WTC11 (cell line): ENCODE data around the gene SLC2A5. TPM values are rescaled to one million over a fixed set of nuclear protein-coding genes. Genes with fewer than 3 reads are reported as not detected.

Experiments used
- ATAC-seq: fragments of 200-7000 bp; cut with Tn5 transposase; 2 replicates; pipeline ENCODE4 v1.10.0; 2021; ENCODE audit warnings: mild to moderate bottlenecking, moderate library complexity
- CTCF ChIA-PET: fragments of 300-600 bp; sonication (Branson Sonifier 250); formaldehyde crosslinking; loops from one replicate; lab custom pipeline; 2021; ENCODE audit warnings: antibody characterized with exemption; lab: Charles Lee
- POLR2A ChIA-PET: fragments of 350-600 bp; sonication (Branson Sonifier 250); formaldehyde crosslinking; loops from one replicate; lab custom pipeline; 2021; ENCODE audit warnings: antibody characterized with exemption; lab: Charles Lee
- DNase-seq: peaks from one replicate; pipeline ENCODE4 v3.0.0; 2021; ENCODE audit warnings: low spot score
- H3K27ac Mint-ChIP-seq: 2 replicates; pipeline ENCODE4 v1.8.0; 2021; ENCODE audit warnings: mixed read lengths
- H3K27me3 Mint-ChIP-seq: 2 replicates; pipeline ENCODE4 v1.8.0; 2021; ENCODE audit warnings: low read depth, mild to moderate bottlenecking, moderate library complexity, mixed read lengths
- H3K36me3 Mint-ChIP-seq: 2 replicates; pipeline ENCODE4 v1.8.0; 2021; ENCODE audit warnings: mixed read lengths
- H3K4me1 Mint-ChIP-seq: 2 replicates; pipeline ENCODE4 v1.8.0; 2022; ENCODE audit warnings: mixed read lengths
- H3K4me3 Mint-ChIP-seq: 2 replicates; pipeline ENCODE4 v1.8.0; 2021; ENCODE audit warnings: mild to moderate bottlenecking, moderate library complexity, mixed read lengths
- H3K9me3 Mint-ChIP-seq: 2 replicates; pipeline ENCODE4 v1.8.0; 2021; ENCODE audit warnings: mixed read lengths
- ARID4B ChIP-seq: sonication (generic); formaldehyde crosslinking; IDR thresholded peaks from 2 replicates; pipeline ENCODE4 v1.8.0; 2023; ENCODE audit warnings: missing genetic modification reagents, mild to moderate bottlenecking, borderline replicate concordance
- ATF2 ChIP-seq: sonication (generic); formaldehyde crosslinking; IDR thresholded peaks from 2 replicates; pipeline ENCODE4 v1.8.1; 2022; ENCODE audit warnings: low read depth, missing genetic modification reagents, borderline replicate concordance
- ATF3 ChIP-seq: sonication (generic); formaldehyde crosslinking; conservative IDR thresholded peaks from 2 replicates; pipeline ENCODE4 v1.8.1; 2022; ENCODE audit warnings: mild to moderate bottlenecking, missing genetic modification reagents
- CREB1 ChIP-seq: sonication (generic); formaldehyde crosslinking; IDR thresholded peaks from 2 replicates; pipeline ENCODE4 v1.8.0; 2023; ENCODE audit warnings: mild to moderate bottlenecking, missing genetic modification reagents
- CREM ChIP-seq: sonication (generic); formaldehyde crosslinking; IDR thresholded peaks from 2 replicates; pipeline ENCODE4 v1.8.1; 2022; ENCODE audit warnings: mild to moderate bottlenecking, missing genetic modification reagents, moderate library complexity
- CTCF ChIP-seq: fragments of 200-600 bp; IDR thresholded peaks from 2 replicates; pipeline ENCODE4 v1.8.0; 2022; ENCODE audit warnings: antibody characterized with exemption
- FOXJ3 ChIP-seq: sonication (generic); formaldehyde crosslinking; IDR thresholded peaks from 2 replicates; pipeline ENCODE4 v1.9.0; 2021; ENCODE audit warnings: missing genetic modification reagents, mild to moderate bottlenecking, borderline replicate concordance
- GABPB1 ChIP-seq: sonication (generic); formaldehyde crosslinking; IDR thresholded peaks from 2 replicates; pipeline ENCODE4 v1.8.1; 2023; ENCODE audit warnings: mild to moderate bottlenecking, missing genetic modification reagents
- HMGXB4 ChIP-seq: sonication (generic); formaldehyde crosslinking; IDR thresholded peaks from 2 replicates; pipeline ENCODE4 v1.8.1; 2023; ENCODE audit warnings: mild to moderate bottlenecking, moderate library complexity, missing genetic modification reagents
- PREB ChIP-seq: sonication (generic); formaldehyde crosslinking; IDR thresholded peaks from 2 replicates; pipeline ENCODE4 v1.8.1; 2022; ENCODE audit warnings: mild to moderate bottlenecking, missing genetic modification reagents, moderate library complexity, borderline replicate concordance
- RELA ChIP-seq: sonication (generic); formaldehyde crosslinking; IDR thresholded peaks from 2 replicates; pipeline ENCODE4 v1.8.1; 2022; ENCODE audit warnings: missing genetic modification reagents, mild to moderate bottlenecking, borderline replicate concordance
- STAT6 ChIP-seq: sonication (generic); formaldehyde crosslinking; conservative IDR thresholded peaks from 2 replicates; pipeline ENCODE4 v1.8.1; 2023; ENCODE audit warnings: mild to moderate bottlenecking, low read depth, missing genetic modification reagents, moderate library complexity
- ZNF138 ChIP-seq: sonication (generic); formaldehyde crosslinking; conservative IDR thresholded peaks from 2 replicates; pipeline ENCODE4 v1.8.1; 2022; ENCODE audit warnings: mild to moderate bottlenecking, moderate library complexity, missing genetic modification reagents
- ZNF396 ChIP-seq: fragments of 250-450 bp; sonication (Bioruptor Pico); IDR thresholded peaks from 2 replicates; pipeline ENCODE4 v1.8.0; 2021; ENCODE audit warnings: mild to moderate bottlenecking, moderate library complexity, borderline replicate concordance
- total RNA-seq: library from RNA; stranded (reverse); gene quantifications from 3 replicates; pipeline ENCODE4 v1.2.3, GENCODE V29; 2021
- TF ChIP-seq, protein P1 (sequence below): sonication (generic); formaldehyde crosslinking; IDR thresholded peaks from 2 replicates; pipeline ENCODE4 v1.8.1; 2023; ENCODE audit warnings: mild to moderate bottlenecking, missing genetic modification reagents, moderate library complexity

Gene SLC2A5
- total RNA-seq, 1 experiment from 2014 or later, result 0.04 TPM

DNA sequence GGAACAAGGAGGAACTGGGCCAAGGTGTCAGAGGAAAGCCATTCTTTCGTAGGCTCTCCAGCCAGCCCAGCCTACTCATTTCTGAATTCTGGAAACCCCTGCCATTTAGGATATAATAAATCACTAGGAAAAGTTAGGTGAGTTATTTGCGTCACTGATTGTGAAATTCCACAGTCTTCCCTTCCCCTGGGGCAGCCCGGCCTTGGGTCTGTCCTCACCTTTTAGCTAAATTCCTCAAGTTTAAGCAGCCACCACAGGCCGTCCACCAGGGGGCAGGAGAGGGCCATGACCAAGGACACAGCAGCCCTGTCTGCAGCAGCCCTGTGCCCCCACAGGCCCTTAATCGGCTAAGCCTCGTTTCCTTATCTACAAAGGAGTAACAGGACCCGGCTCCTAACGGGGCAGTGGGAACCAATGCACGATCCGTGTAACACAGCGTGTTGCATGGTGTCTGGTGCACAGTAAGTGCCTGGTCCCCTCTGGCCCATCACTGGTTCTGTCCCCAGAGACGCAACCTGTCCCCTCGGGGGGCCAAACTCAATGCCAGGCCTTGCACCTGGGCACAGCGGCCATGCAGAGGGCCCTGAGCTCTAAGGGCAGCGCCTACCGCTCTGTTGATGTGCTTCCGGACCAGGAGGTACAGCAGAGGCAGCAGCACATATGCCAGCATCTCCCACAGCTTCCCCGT is 41.4 kb upstream of the SLC2A5 start:
- CTCF ChIA-PET, result interaction anchor here (0.5 to 2.6 kb wide), 54 partner anchors 9 to 1787 kb away, joined by 3 to 31 read pairs (median 4); partner anchors contain the start of genes GPR157 and H6PD
- Mint-ChIP-seq H3K27me3 (no peaks in the 10 kb centered on the region), H3K4me3 (no peak overlapping the region)
- peak; percentile 98 for DNase-seq
- TF ChIP-seq CTCF (peak; percentile 94), PREB (CRISPR knock-in tag) (no peak), ZNF138 (CRISPR knock-in tag) (0 out of 2 replicates have a peak, but pooled peaks have one; percentile 28), HMGXB4 (peak; percentile 45; the same call in 1 of the 2 replicates)
- TF ChIP-seq, all 79 proteins: peak for 3
- Mint-ChIP-seq H3K4me1 (no peaks in the 10 kb centered on the region), H3K27ac (no peak overlapping the region), H3K9me3 (no peaks in the 10 kb centered on the region), H3K36me3 (peaks cover 2% of the 10 kb centered on the region; the same call in 1 of the 2 replicates)
- POLR2A ChIA-PET, result no interaction called here
- ATAC-seq, result peak; percentile 96

GRCh38 chr1:9108056-9108665 is 38.7 kb upstream of the SLC2A5 start:
- Mint-ChIP-seq H3K36me3 (peaks cover 2% of the 10 kb centered on the region; the same call in 1 of the 2 replicates), H3K27ac (no peak overlapping the region), H3K27me3 (no peaks in the 10 kb centered on the region), H3K9me3 (no peaks in the 10 kb centered on the region), H3K4me3 (no peak overlapping the region), H3K4me1 (no peaks in the 10 kb centered on the region)
- ChIA-PET CTCF (interaction anchor here (0.5 to 2.9 kb wide), 3 partner anchors 49 to 103 kb away, joined by 3 to 8 read pairs (median 5); no protein-coding TSS in a partner anchor), POLR2A (no interaction called here)
- DNase-seq (no peak), ATAC-seq (no peak)
- TF ChIP-seq, protein P1, sequence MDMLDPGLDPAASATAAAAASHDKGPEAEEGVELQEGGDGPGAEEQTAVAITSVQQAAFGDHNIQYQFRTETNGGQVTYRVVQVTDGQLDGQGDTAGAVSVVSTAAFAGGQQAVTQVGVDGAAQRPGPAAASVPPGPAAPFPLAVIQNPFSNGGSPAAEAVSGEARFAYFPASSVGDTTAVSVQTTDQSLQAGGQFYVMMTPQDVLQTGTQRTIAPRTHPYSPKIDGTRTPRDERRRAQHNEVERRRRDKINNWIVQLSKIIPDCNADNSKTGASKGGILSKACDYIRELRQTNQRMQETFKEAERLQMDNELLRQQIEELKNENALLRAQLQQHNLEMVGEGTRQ (CRISPR knock-in tag), result no peak
- TF ChIP-seq ARID4B (no peak), ATF3 (CRISPR knock-in tag) (no peak), FOXJ3 (CRISPR knock-in tag) (no peak), PREB (CRISPR knock-in tag) (no peak), ZNF396 (CRISPR knock-in tag) (no peak), CREM (CRISPR knock-in tag) (no peak), GABPB1 (CRISPR knock-in tag) (no peak), STAT6 (CRISPR knock-in tag) (no peak), CREB1 (no peak), RELA (CRISPR knock-in tag) (no peak), ATF2 (CRISPR knock-in tag) (no peak)
